Esophagus squamous epithelium (tissue), 4 donors: ENCODE data around the gene RPH3AL.

ENCODE experiments used
- CTCF ChIP-seq, 6 experiments: fragments of 450-650 bp in 4 of 6; fragments of 200-600 bp in 2 of 6; sonication (generic) in 2 of 6; IDR thresholded peaks; one replicate each; pipeline ENCODE4 v1.5.1; 2016 to 2019; ENCODE audit warnings: antibody characterized with exemption in 6 of 6, mild to moderate bottlenecking in 4 of 6, moderate library complexity in 4 of 6
- POLR2A ChIP-seq, 4 donors: fragments of 450-650 bp; IDR thresholded peaks; one replicate each; pipeline ENCODE4 v1.6.1; 2017; ENCODE audit warnings: antibody characterized with exemption in 4 of 4, mild to moderate bottlenecking in 4 of 4, moderate library complexity in 3 of 4

- TF ChIP-seq CTCF (IDR thresholded peaks at IDR 0.05): no peak
- no peak for TF ChIP-seq POLR2A (IDR thresholded peaks at IDR 0.05)
Observed at GRCh38 chr17:216625-217024, 136.0 kb downstream of the RPH3AL start.
